ENCODE measurements around the gene CFAP90.

DNA sequence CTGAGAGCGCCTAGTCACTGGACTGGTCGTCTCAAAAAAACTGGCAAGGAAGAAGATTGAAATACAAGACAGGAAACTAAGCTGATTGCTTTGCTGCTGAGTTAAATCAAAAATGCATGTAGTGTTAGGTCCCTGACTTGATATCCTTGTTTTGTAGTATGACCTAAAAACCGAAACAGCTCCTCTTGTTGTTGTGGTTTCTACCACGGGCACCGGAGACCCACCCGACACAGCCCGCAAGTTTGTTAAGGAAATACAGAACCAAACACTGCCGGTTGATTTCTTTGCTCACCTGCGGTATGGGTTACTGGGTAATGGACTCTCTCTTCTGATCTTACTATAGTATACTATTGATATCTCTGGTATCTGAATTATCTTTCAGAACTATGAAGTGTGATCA is 22.3 kb upstream of the CFAP90 start:
- TF ChIP-seq, protein P1, sequence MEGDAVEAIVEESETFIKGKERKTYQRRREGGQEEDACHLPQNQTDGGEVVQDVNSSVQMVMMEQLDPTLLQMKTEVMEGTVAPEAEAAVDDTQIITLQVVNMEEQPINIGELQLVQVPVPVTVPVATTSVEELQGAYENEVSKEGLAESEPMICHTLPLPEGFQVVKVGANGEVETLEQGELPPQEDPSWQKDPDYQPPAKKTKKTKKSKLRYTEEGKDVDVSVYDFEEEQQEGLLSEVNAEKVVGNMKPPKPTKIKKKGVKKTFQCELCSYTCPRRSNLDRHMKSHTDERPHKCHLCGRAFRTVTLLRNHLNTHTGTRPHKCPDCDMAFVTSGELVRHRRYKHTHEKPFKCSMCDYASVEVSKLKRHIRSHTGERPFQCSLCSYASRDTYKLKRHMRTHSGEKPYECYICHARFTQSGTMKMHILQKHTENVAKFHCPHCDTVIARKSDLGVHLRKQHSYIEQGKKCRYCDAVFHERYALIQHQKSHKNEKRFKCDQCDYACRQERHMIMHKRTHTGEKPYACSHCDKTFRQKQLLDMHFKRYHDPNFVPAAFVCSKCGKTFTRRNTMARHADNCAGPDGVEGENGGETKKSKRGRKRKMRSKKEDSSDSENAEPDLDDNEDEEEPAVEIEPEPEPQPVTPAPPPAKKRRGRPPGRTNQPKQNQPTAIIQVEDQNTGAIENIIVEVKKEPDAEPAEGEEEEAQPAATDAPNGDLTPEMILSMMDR (IDR thresholded peaks at IDR 0.05; ENCODE audit: extremely low read depth in 1 of 2, insufficient read depth in 1 of 2, low read depth in 1 of 2, low read length in 2 of 2), result no peak
- no peak for TF ChIP-seq EZH2 (IDR thresholded peaks at IDR 0.05; ENCODE audit: borderline replicate concordance, low read depth, low read length, severe bottlenecking)
- TF ChIP-seq, protein P2, sequence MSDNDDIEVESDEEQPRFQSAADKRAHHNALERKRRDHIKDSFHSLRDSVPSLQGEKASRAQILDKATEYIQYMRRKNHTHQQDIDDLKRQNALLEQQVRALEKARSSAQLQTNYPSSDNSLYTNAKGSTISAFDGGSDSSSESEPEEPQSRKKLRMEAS (IDR thresholded peaks at IDR 0.05; ENCODE audit: insufficient read depth, insufficient read length), result no peak

Measured in endothelial cell of umbilical vein (primary cell).